ENCODE results near the gene CACNG5. TPM values are rescaled to one million over a fixed set of nuclear protein-coding genes. Genes with fewer than 3 reads are reported as not detected.

The CACNG5 gene
- total and polyA plus RNA-seq, 12 donors, result not detected

DNA sequence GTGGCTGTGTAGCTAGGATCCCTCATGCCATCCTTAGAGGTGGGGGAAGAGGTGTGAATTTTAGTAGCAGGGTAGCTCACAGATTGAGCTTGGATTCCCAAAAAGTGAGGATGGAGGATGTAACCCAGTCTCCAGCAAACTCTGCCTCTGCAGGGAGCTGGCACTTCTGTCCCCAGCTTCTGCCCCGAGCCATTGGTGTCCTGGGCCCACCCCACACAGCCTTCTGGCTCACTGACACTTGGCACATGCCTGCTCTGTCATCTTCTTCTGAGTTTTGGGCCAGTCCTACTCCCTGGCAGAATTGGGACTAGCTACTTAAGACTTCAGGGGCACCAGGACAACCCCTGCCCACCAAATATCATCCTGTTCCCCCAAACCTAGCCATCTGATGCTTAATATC is 2.3 kb downstream of the CACNG5 start:
- H3K4me3 ChIP-seq, result no peak overlapping the region
- TF ChIP-seq, protein P1, sequence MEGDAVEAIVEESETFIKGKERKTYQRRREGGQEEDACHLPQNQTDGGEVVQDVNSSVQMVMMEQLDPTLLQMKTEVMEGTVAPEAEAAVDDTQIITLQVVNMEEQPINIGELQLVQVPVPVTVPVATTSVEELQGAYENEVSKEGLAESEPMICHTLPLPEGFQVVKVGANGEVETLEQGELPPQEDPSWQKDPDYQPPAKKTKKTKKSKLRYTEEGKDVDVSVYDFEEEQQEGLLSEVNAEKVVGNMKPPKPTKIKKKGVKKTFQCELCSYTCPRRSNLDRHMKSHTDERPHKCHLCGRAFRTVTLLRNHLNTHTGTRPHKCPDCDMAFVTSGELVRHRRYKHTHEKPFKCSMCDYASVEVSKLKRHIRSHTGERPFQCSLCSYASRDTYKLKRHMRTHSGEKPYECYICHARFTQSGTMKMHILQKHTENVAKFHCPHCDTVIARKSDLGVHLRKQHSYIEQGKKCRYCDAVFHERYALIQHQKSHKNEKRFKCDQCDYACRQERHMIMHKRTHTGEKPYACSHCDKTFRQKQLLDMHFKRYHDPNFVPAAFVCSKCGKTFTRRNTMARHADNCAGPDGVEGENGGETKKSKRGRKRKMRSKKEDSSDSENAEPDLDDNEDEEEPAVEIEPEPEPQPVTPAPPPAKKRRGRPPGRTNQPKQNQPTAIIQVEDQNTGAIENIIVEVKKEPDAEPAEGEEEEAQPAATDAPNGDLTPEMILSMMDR (IDR thresholded peaks at IDR 0.05), result no peak
- no peak overlapping the region for H3K27ac ChIP-seq
- H3K4me1 ChIP-seq, result no peaks in the 10 kb centered on the region
- WGBS, 2 donors, result 52 to 88% methylated on average over 1 of the region's 1 CpG
- intact Hi-C loops (cut with DNase I), result no loop called here
- no peak for ATAC-seq
- DNase-seq, result no peak
- H3K27me3 ChIP-seq, result peaks cover 12 to 83% (median 56%) of the 10 kb centered on the region in 7 donors
- H3K36me3 ChIP-seq, result no peaks in the 10 kb centered on the region
- H3K9me3 ChIP-seq, result no peaks in the 10 kb centered on the region

DNA sequence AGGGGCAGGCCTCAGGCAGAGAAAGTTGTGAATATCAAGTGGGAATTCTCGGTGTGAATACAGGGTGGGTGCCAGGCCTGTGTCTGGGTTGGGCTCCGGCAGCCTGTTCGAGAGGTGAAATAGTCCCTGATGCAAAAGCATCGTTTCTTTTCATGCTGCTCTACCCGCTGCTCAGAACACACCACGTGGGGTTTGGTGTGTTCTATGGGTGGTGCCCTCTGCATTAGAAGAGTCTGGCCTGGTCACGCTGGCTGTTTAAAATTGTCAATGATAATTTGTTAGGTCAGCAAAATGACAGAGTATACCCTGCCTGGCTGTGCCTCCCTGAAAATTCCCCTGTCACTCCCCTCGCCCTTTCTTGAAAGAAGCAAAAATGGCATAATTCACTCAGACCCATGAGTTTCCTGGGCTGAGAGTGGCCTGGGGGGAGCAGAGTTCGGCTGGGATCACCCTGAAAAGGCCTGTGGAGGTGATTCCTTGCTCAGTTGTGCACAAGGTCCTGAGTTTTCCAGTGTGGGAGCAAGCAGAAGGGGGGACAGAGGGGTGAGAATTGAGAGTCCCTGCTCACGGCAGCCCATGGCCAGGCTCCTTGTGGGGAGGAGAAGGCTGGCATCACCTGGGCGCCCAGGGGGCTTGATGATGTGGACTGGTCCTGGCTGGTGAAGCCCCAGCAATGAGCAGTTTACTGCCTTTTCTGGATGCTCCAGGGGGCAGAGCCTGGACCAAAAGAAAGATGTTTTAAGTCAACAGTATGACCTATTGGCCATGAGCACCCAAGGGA is 3.2 kb downstream of the CACNG5 start:
- intact Hi-C loops (cut with DNase I), result no loop called here
- no peak overlapping the region for H3K27ac ChIP-seq
- DNase-seq (no peak), ATAC-seq (no peak)
- TF ChIP-seq, protein P1 (IDR thresholded peaks at IDR 0.05), result no peak
- H3K9me3 ChIP-seq, result no peaks in the 10 kb centered on the region
- H3K4me3 ChIP-seq, result no peak overlapping the region
- H3K36me3 ChIP-seq, result no peaks in the 10 kb centered on the region
- no peaks in the 10 kb centered on the region for H3K4me1 ChIP-seq
- WGBS, 2 donors, result 69 to 71% methylated on average over 11 of the region's 11 CpGs
- peaks cover 12 to 77% (median 55%) of the 10 kb centered on the region in 7 donors for H3K27me3 ChIP-seq

DNA sequence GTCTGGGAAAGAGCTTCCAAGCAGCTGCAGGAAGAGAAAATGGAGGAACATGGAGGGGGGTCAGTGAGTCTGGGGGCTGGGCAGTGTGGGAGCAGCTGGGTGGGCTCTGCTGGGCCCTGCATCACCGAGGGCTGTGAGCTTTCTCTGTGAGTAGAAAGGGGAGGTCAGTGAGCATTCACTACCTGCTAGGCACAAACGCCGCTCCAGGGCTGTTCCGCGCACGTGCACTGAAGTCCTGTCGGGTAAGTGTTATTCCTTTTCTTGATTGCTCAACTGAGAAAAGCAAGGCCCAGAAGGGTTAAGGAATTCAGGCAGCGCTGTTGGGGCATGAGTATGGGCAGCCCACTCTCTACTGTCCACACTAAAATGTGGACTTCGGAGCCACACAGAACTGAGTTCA is 4.7 kb downstream of the CACNG5 start:
- no peak overlapping the region for H3K27ac ChIP-seq
- ATAC-seq (no peak), DNase-seq (no peak)
- H3K4me1 ChIP-seq, result no peaks in the 10 kb centered on the region
- no peaks in the 10 kb centered on the region for H3K36me3 ChIP-seq
- H3K27me3 ChIP-seq, result peaks cover 12 to 61% (median 39%) of the 10 kb centered on the region in 7 donors
- WGBS, 2 donors, result 85 to 92% methylated on average over 9 of the region's 9 CpGs
- TF ChIP-seq, protein P1 (IDR thresholded peaks at IDR 0.05), result no peak
- H3K4me3 ChIP-seq, result no peak overlapping the region
- H3K9me3 ChIP-seq, result no peaks in the 10 kb centered on the region
- intact Hi-C loops (cut with DNase I), result no loop called here

DNA sequence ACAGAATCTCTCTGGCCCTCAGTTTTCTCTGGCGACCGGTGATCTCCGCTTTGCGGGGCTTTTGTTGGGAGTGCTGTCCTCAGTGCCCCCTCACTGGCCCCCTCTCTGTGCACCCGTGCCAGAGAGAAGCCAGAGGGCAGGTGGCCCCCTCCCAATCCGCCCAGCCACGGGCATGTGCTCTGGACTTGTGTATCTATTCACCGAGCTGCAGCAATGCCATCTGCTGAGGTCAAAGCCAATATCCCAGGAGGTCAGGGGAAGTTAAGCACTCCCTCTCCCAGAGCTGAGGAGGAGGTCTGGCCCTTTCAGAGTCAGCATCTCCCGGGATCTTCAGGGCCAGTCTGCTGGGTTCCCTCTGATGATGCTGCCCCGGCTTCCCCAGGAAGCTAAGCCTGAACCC is 5.1 kb downstream of the CACNG5 start:
- no peak overlapping the region for H3K4me3 ChIP-seq
- H3K27ac ChIP-seq, result no peak overlapping the region
- peaks cover 8 to 57% (median 35%) of the 10 kb centered on the region in 7 donors for H3K27me3 ChIP-seq
- no peaks in the 10 kb centered on the region for H3K36me3 ChIP-seq
- DNase-seq, result no peak
- no peaks in the 10 kb centered on the region for H3K9me3 ChIP-seq
- ATAC-seq, result no peak
- WGBS, 2 donors, result 74 to 80% methylated on average over 10 of the region's 10 CpGs
- intact Hi-C loops (cut with DNase I), result no loop called here
- TF ChIP-seq, protein P1 (IDR thresholded peaks at IDR 0.05), result no peak
- no peaks in the 10 kb centered on the region for H3K4me1 ChIP-seq
